ENCODE results near the gene ASTN2.

DNA sequence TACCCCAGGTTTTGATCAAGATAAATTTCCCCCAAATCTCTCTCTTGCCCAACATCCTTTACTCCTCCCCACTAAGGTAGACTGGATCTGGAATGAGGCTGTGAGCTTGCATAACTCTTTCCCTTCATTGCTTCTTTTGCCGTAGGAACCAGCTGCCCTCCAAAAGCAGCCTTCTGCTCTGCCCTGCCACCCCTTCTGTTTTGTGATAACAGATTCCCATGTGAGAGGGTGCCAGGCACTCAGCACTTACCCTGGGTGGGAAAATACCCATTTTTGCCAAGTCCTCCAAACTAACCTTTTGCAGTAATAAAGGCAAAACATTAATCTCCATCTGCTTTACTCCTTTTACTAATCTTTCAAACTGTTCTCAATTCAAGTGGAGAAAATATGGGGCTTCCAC lies 182.6 kb downstream of the ASTN2 start:
- TF ChIP-seq, protein P1, sequence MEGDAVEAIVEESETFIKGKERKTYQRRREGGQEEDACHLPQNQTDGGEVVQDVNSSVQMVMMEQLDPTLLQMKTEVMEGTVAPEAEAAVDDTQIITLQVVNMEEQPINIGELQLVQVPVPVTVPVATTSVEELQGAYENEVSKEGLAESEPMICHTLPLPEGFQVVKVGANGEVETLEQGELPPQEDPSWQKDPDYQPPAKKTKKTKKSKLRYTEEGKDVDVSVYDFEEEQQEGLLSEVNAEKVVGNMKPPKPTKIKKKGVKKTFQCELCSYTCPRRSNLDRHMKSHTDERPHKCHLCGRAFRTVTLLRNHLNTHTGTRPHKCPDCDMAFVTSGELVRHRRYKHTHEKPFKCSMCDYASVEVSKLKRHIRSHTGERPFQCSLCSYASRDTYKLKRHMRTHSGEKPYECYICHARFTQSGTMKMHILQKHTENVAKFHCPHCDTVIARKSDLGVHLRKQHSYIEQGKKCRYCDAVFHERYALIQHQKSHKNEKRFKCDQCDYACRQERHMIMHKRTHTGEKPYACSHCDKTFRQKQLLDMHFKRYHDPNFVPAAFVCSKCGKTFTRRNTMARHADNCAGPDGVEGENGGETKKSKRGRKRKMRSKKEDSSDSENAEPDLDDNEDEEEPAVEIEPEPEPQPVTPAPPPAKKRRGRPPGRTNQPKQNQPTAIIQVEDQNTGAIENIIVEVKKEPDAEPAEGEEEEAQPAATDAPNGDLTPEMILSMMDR (conservative IDR thresholded peaks at IDR 0.05; ENCODE audit: low read depth in 2 of 2), result no peak
- TF ChIP-seq EZH2phosphoT487 (IDR thresholded peaks at IDR 0.05; ENCODE audit: unreplicated experiment), result no peak
- TF ChIP-seq, protein P2, sequence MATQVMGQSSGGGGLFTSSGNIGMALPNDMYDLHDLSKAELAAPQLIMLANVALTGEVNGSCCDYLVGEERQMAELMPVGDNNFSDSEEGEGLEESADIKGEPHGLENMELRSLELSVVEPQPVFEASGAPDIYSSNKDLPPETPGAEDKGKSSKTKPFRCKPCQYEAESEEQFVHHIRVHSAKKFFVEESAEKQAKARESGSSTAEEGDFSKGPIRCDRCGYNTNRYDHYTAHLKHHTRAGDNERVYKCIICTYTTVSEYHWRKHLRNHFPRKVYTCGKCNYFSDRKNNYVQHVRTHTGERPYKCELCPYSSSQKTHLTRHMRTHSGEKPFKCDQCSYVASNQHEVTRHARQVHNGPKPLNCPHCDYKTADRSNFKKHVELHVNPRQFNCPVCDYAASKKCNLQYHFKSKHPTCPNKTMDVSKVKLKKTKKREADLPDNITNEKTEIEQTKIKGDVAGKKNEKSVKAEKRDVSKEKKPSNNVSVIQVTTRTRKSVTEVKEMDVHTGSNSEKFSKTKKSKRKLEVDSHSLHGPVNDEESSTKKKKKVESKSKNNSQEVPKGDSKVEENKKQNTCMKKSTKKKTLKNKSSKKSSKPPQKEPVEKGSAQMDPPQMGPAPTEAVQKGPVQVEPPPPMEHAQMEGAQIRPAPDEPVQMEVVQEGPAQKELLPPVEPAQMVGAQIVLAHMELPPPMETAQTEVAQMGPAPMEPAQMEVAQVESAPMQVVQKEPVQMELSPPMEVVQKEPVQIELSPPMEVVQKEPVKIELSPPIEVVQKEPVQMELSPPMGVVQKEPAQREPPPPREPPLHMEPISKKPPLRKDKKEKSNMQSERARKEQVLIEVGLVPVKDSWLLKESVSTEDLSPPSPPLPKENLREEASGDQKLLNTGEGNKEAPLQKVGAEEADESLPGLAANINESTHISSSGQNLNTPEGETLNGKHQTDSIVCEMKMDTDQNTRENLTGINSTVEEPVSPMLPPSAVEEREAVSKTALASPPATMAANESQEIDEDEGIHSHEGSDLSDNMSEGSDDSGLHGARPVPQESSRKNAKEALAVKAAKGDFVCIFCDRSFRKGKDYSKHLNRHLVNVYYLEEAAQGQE (IDR thresholded peaks at IDR 0.05; ENCODE audit: unreplicated experiment), result no peak
- TF ChIP-seq EZH2 (IDR thresholded peaks at IDR 0.05; ENCODE audit: low read depth, unreplicated experiment), result no peak
- TF ChIP-seq JUNB (IDR thresholded peaks at IDR 0.05; ENCODE audit: unreplicated experiment), result no peak
- TF ChIP-seq POLR2AphosphoS5 (IDR thresholded peaks at IDR 0.05; ENCODE audit: low read depth), result no peak
- no peak for TF ChIP-seq CREB1 (CRISPR knock-in tag; IDR thresholded peaks at IDR 0.05; ENCODE audit: low read depth)
- TF ChIP-seq ZNF114 (CRISPR knock-in tag; IDR thresholded peaks at IDR 0.05), result no peak
- TF ChIP-seq, protein P3, sequence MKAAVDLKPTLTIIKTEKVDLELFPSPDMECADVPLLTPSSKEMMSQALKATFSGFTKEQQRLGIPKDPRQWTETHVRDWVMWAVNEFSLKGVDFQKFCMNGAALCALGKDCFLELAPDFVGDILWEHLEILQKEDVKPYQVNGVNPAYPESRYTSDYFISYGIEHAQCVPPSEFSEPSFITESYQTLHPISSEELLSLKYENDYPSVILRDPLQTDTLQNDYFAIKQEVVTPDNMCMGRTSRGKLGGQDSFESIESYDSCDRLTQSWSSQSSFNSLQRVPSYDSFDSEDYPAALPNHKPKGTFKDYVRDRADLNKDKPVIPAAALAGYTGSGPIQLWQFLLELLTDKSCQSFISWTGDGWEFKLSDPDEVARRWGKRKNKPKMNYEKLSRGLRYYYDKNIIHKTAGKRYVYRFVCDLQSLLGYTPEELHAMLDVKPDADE (IDR thresholded peaks at IDR 0.05), result no peak
- TF ChIP-seq, protein P4, sequence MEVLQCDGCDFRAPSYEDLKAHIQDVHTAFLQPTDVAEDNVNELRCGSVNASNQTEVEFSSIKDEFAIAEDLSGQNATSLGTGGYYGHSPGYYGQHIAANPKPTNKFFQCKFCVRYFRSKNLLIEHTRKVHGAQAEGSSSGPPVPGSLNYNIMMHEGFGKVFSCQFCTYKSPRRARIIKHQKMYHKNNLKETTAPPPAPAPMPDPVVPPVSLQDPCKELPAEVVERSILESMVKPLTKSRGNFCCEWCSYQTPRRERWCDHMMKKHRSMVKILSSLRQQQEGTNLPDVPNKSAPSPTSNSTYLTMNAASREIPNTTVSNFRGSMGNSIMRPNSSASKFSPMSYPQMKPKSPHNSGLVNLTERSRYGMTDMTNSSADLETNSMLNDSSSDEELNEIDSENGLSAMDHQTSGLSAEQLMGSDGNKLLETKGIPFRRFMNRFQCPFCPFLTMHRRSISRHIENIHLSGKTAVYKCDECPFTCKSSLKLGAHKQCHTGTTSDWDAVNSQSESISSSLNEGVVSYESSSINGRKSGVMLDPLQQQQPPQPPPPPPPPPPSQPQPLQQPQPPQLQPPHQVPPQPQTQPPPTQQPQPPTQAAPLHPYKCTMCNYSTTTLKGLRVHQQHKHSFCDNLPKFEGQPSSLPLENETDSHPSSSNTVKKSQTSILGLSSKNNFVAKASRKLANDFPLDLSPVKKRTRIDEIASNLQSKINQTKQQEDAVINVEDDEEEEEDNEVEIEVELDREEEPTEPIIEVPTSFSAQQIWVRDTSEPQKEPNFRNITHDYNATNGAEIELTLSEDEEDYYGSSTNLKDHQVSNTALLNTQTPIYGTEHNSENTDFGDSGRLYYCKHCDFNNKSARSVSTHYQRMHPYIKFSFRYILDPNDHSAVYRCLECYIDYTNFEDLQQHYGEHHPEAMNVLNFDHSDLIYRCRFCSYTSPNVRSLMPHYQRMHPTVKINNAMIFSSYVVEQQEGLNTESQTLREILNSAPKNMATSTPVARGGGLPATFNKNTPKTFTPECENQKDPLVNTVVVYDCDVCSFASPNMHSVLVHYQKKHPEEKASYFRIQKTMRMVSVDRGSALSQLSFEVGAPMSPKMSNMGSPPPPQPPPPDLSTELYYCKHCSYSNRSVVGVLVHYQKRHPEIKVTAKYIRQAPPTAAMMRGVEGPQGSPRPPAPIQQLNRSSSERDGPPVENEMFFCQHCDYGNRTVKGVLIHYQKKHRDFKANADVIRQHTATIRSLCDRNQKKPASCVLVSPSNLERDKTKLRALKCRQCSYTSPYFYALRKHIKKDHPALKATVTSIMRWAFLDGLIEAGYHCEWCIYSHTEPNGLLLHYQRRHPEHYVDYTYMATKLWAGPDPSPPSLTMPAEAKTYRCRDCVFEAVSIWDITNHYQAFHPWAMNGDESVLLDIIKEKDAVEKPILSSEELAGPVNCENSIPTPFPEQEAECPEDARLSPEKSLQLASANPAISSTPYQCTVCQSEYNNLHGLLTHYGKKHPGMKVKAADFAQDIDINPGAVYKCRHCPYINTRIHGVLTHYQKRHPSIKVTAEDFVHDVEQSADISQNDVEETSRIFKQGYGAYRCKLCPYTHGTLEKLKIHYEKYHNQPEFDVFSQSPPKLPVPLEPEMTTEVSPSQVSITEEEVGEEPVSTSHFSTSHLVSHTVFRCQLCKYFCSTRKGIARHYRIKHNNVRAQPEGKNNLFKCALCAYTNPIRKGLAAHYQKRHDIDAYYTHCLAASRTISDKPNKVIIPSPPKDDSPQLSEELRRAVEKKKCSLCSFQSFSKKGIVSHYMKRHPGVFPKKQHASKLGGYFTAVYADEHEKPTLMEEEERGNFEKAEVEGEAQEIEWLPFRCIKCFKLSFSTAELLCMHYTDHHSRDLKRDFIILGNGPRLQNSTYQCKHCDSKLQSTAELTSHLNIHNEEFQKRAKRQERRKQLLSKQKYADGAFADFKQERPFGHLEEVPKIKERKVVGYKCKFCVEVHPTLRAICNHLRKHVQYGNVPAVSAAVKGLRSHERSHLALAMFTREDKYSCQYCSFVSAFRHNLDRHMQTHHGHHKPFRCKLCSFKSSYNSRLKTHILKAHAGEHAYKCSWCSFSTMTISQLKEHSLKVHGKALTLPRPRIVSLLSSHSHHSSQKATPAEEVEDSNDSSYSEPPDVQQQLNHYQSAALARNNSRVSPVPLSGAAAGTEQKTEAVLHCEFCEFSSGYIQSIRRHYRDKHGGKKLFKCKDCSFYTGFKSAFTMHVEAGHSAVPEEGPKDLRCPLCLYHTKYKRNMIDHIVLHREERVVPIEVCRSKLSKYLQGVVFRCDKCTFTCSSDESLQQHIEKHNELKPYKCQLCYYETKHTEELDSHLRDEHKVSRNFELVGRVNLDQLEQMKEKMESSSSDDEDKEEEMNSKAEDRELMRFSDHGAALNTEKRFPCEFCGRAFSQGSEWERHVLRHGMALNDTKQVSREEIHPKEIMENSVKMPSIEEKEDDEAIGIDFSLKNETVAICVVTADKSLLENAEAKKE (CRISPR knock-in tag; IDR thresholded peaks at IDR 0.05), result no peak
- no peak for TF ChIP-seq ZNF331 (CRISPR knock-in tag; IDR thresholded peaks at IDR 0.05; ENCODE audit: low read depth)
- TF ChIP-seq NANOG (IDR thresholded peaks at IDR 0.05; ENCODE audit: borderline replicate concordance), result no peak

Measured in GM23338 (cell line).